GM12878 (cell line): ENCODE data around the gene ZNF385D. TPM values are rescaled to one million over a fixed set of nuclear protein-coding genes. Genes with fewer than 3 reads are reported as not detected.

Experiments used
- ATAC-seq: fragments of 200-7000 bp; cut with Tn5 transposase; 3 replicates; pipeline ENCODE4 v1.9.1; 2020; ENCODE audit warnings: mild to moderate bottlenecking, moderate library complexity
- BruUV-seq: library from RNA; stranded (reverse); fragments of 400-500 nt; replicated peaks from 2 replicates; lab custom pipeline; 2021; lab: Mats Ljungman, UMichigan
- CTCF ChIA-PET: fragments of 300-600 bp; sonication (Branson Sonifier 250); formaldehyde crosslinking; extraction: SDS; loops from one replicate; lab custom pipeline; 2021; ENCODE audit warnings: inconsistent platforms; lab: Yijun Ruan, JAX
- POLR2A ChIA-PET: fragments of 350-600 bp; formaldehyde crosslinking; extraction: SDS; loops from one replicate; lab custom pipeline; 2021; ENCODE audit warnings: inconsistent platforms; lab: Charles Lee
- RAD21 ChIA-PET: fragments of 300-600 bp; sonication (Branson Sonifier 250); formaldehyde crosslinking; loops from one replicate; lab custom pipeline; 2023; ENCODE audit warnings: antibody characterized with exemption; ENCODE audit not compliant: unreplicated experiment; lab: Charles Lee
- SMC1A ChIA-PET: fragments of 300-600 bp; sonication (Branson Sonifier 250); formaldehyde crosslinking; loops from one replicate; lab custom pipeline; 2023; ENCODE audit not compliant: unreplicated experiment, uncharacterized antibody; lab: Charles Lee
- DNase-seq: peaks from one replicate; pipeline ENCODE4 v3.0.0-alpha.2; 2011; ENCODE audit warnings: low read depth, low spot score
- FAIRE-seq: peaks from 3 replicates; lab custom pipeline; 2011; peaks lifted over from hg19 to GRCh38; lab: Jason Lieb, UNC
- H2AFZ ChIP-seq: 2 replicates; pipeline ENCODE4 v1.6.0; 2011; ENCODE audit warnings: low read depth, low read length, control low read depth; ENCODE audit not compliant: control insufficient read depth
- H3K27ac ChIP-seq: 2 replicates; pipeline ENCODE4 v1.5.1; 2011; ENCODE audit warnings: control low read depth; ENCODE audit not compliant: control insufficient read depth, insufficient read depth
- H3K27me3 ChIP-seq, 2 experiments: replicated peaks in 1 of 2; 2 replicates each; pipeline versions ENCODE4 v1.6.0 to v1.6.1; 2011; ENCODE audit warnings: low read length in 1 of 2; ENCODE audit not compliant: control insufficient read depth in 2 of 2, insufficient read depth in 2 of 2
- H3K36me3 ChIP-seq, 2 experiments: 2 replicates each; pipeline ENCODE4 v1.5.1; 2011; ENCODE audit warnings: low read length in 1 of 2; ENCODE audit not compliant: control insufficient read depth in 2 of 2, insufficient read depth in 2 of 2
- H3K4me1 ChIP-seq: 2 replicates; pipeline ENCODE4 v1.6.1; 2011; ENCODE audit warnings: mild to moderate bottlenecking, low read length, moderate library complexity, mixed read lengths; ENCODE audit not compliant: control insufficient read depth, insufficient read depth
- H3K4me2 ChIP-seq: 2 replicates; pipeline ENCODE4 v1.6.0; 2011; ENCODE audit warnings: control low read depth; ENCODE audit not compliant: control insufficient read depth, insufficient read depth
- H3K4me3 ChIP-seq: fragments of 200-600 bp; sonication (generic); 2 replicates; pipeline ENCODE4 v1.5.1; 2016
- H3K79me2 ChIP-seq: 2 replicates; pipeline ENCODE4 v1.6.0; 2011; ENCODE audit warnings: low read length; ENCODE audit not compliant: control insufficient read depth, insufficient read depth
- H3K9ac ChIP-seq: 2 replicates; pipeline ENCODE4 v1.8.0; 2011; ENCODE audit warnings: low read length, control low read depth, mixed read lengths; ENCODE audit not compliant: control insufficient read depth, insufficient read depth
- H3K9me3 ChIP-seq: replicated peaks from 3 replicates; pipeline ENCODE4 v1.5.1; 2011; ENCODE audit warnings: mild to moderate bottlenecking, low read length; ENCODE audit not compliant: control insufficient read depth, insufficient read depth
- H4K20me1 ChIP-seq: 2 replicates; pipeline ENCODE4 v1.6.0; 2011; ENCODE audit not compliant: control insufficient read depth, insufficient read depth
- ATF3 ChIP-seq: IDR thresholded peaks from 2 replicates; pipeline ENCODE4 v1.6.1; 2011; ENCODE audit warnings: low read depth, mild to moderate bottlenecking, low read length, moderate library complexity, borderline replicate concordance; ENCODE audit errors: extremely low read depth
- EZH2 ChIP-seq: IDR thresholded peaks from 2 replicates; pipeline ENCODE4 v1.6.1; 2012; ENCODE audit warnings: low read depth, mild to moderate bottlenecking, control low read depth, inconsistent platforms, low read length, borderline replicate concordance; ENCODE audit not compliant: control insufficient read depth
- HDAC2 ChIP-seq: fragments of 200-600 bp; sonication (generic); IDR thresholded peaks from 2 replicates; pipeline ENCODE4 v1.6.1; 2017
- KDM1A ChIP-seq: fragments of 200-600 bp; sonication (generic); IDR thresholded peaks from 2 replicates; pipeline ENCODE4 v1.6.1; 2016; ENCODE audit warnings: borderline replicate concordance
- MAX ChIP-seq: IDR thresholded peaks from 2 replicates; pipeline ENCODE4 v1.6.1; 2012; ENCODE audit warnings: low read depth, low read length, improper control_type of control experiment
- MXI1 ChIP-seq: fragments of 150-350 bp; IDR thresholded peaks from 2 replicates; pipeline ENCODE4 v1.6.1; 2011; ENCODE audit warnings: low read depth, mild to moderate bottlenecking, inconsistent platforms, low read length, improper control_type of control experiment
- NFYB ChIP-seq: IDR thresholded peaks from 2 replicates; pipeline ENCODE4 v1.6.1; 2011; ENCODE audit warnings: low read depth, mild to moderate bottlenecking, low read length, improper control_type of control experiment, moderate library complexity; ENCODE audit not compliant: insufficient read depth
- NKRF ChIP-seq: fragments of 450-650 bp; conservative IDR thresholded peaks from 2 replicates; pipeline ENCODE4 v1.6.1; 2017; ENCODE audit warnings: mild to moderate bottlenecking, moderate library complexity
- NRF1 ChIP-seq: conservative IDR thresholded peaks from 2 replicates; pipeline ENCODE4 v1.6.1; 2011; ENCODE audit warnings: mild to moderate bottlenecking, low read depth, low read length, improper control_type of control experiment
- PAX5 ChIP-seq: IDR thresholded peaks from 2 replicates; pipeline ENCODE4 v1.6.1; 2011; ENCODE audit warnings: low read depth, low read length, borderline replicate concordance
- USF2 ChIP-seq: IDR thresholded peaks from 2 replicates; pipeline ENCODE4 v1.6.1; 2011; ENCODE audit warnings: low read depth, low read length, improper control_type of control experiment, borderline replicate concordance
- WRNIP1 ChIP-seq: IDR thresholded peaks from 2 replicates; pipeline ENCODE4 v1.6.1; 2011; ENCODE audit warnings: low read depth, low read length, improper control_type of control experiment, borderline replicate concordance
- WGBS: methylation state at CpG from one replicate; pipeline ENCODE4 v1.1.6; 2016; ENCODE audit warnings: low lambda C conversion rate; ENCODE audit not compliant: insufficient replicate concordance, insufficient coverage; ENCODE audit errors: missing lambda C conversion rate; 5-methylcytosine and 5-hydroxymethylcytosine counted together
- in situ Hi-C: fragments of 300-500 bp; cut with MboI; formaldehyde crosslinking; loops from 9 replicates; pipeline ENCODE4 v1.14.3; 2018; ENCODE audit warnings: mixed read lengths
- intact Hi-C: fragments of 100-400 bp; cut with micrococcal nuclease; formaldehyde crosslinking; loops from one replicate; pipeline ENCODE4 v1.14.2; 2022; ENCODE audit not compliant: unreplicated experiment
- polyA plus RNA-seq, 11 experiments: library from polyadenylated mRNA; depleted of rRNA in 4 of 11; unstranded in 6 of 11; stranded (reverse) in 5 of 11; fragments of >200 nt; fragmentation: Nextera tagmentation in 4 of 11; fragmentation: Illumina TruSeq in 1 of 11; extraction: Ambion mirVana in 4 of 11; extraction: Trizol in 1 of 11; gene quantifications; 1 replicate in 1 of 11; 2 replicates in 10 of 11; pipeline versions ENCODE4 v1.2.1 to v1.2.3, GENCODE V29; 2011 to 2016; ENCODE audit warnings: inconsistent platforms in 2 of 11, missing spikeins in 2 of 11, low read depth in 1 of 11
- total RNA-seq, 4 experiments: library from RNA; depleted of rRNA in 3 of 4; stranded (reverse); fragments of >200 nt in 3 of 4; fragmentation: Illumina TruSeq in 1 of 4; extraction: Trizol in 1 of 4; gene quantifications; 2 replicates each; pipeline versions ENCODE4 v1.2.1 to v1.2.3, GENCODE V29; 2013 to 2021

The ZNF385D gene
- total and polyA plus RNA-seq, 10 of the 15 experiments (the other 5 are each of a cell fraction or from before 2014, with no cell fraction given) = 0.01 to 0.62 (median 0.18) TPM; not detected in 5

GRCh38 chr3:21795921-21796320 is 44.9 kb upstream of the ZNF385D start:
- CTCF ChIA-PET = interaction anchor here (0.7 kb wide), 1 partner anchor 15 kb away, joined by 3 read pairs; no protein-coding TSS in a partner anchor
- H3K27ac ChIP-seq = no peak overlapping the region

GRCh38 chr3:21795152-21795837 is 44.3 kb upstream of the ZNF385D start:
- Histone ChIP-seq H2AFZ (no peak overlapping the region), H3K36me3 (no peaks in the 10 kb centered on the region), H4K20me1 (no peaks in the 10 kb centered on the region), H3K4me2 (no peak overlapping the region), H3K27me3 (no peaks in the 10 kb centered on the region), H3K4me3 (no peak overlapping the region), H3K4me1 (no peaks in the 10 kb centered on the region), H3K79me2 (no peaks in the 10 kb centered on the region), H3K27ac (no peak overlapping the region), H3K9ac (no peak overlapping the region), H3K9me3 (no peaks in the 10 kb centered on the region)
- TF ChIP-seq MXI1 = no peak
- TF ChIP-seq KDM1A = no peak
- TF ChIP-seq USF2 = no peak
- no peak for TF ChIP-seq NRF1
- TF ChIP-seq NKRF = no peak
- in situ Hi-C loops = no loop called here
- ChIA-PET CTCF (no interaction called here), SMC1A (no interaction called here), POLR2A (no interaction called here), RAD21 (no interaction called here)
- DNase-seq (no peak), ATAC-seq (no peak), FAIRE-seq (no peak)
- 2% methylated on average over 5 of the region's 5 CpGs for WGBS
- no TSS peak for BruUV-seq
- intact Hi-C loops = no loop called here

More at GRCh38 chr3:21795921-21796320, 44.9 kb upstream of the ZNF385D start:
- Histone ChIP-seq H3K9ac (no peak overlapping the region), H2AFZ (no peak overlapping the region), H3K4me1 (no peaks in the 10 kb centered on the region), H4K20me1 (no peaks in the 10 kb centered on the region), H3K9me3 (no peaks in the 10 kb centered on the region), H3K79me2 (no peaks in the 10 kb centered on the region), H3K36me3 (no peaks in the 10 kb centered on the region), H3K4me3 (no peak overlapping the region), H3K4me2 (no peak overlapping the region), H3K27me3 (no peaks in the 10 kb centered on the region)
- RAD21 ChIA-PET = no interaction called here
- DNase-seq = no peak
- WGBS = 0% methylated on average over 2 of the region's 2 CpGs
- ATAC-seq = no peak
- TF ChIP-seq PAX5 = no peak
- no peak for TF ChIP-seq ATF3
- TF ChIP-seq MAX = no peak
- no peak for TF ChIP-seq NFYB
- no peak for TF ChIP-seq WRNIP1
- TF ChIP-seq HDAC2 = no peak
- TF ChIP-seq EZH2 = no peak
- in situ Hi-C loops (no loop called here), intact Hi-C loops (no loop called here)
- FAIRE-seq = no peak
- SMC1A ChIA-PET = no interaction called here
- BruUV-seq = no TSS peak
- POLR2A ChIA-PET = no interaction called here
